Retinal pigment epithelial cell (primary cell): ENCODE measurements around the gene SLC44A1.

Source experiments
- DNase-seq: peaks from one replicate; pipeline ENCODE4 v3.0.0-alpha.2; 2010; ENCODE audit warnings: low read depth
- H3K4me3 ChIP-seq: 2 replicates; pipeline ENCODE4 v1.5.1; 2011; ENCODE audit warnings: mild to moderate bottlenecking, low read length, control low read depth, moderate library complexity
- CTCF ChIP-seq: conservative IDR thresholded peaks from 2 replicates; pipeline ENCODE4 v1.5.1; 2011; ENCODE audit warnings: low read depth, low read length, control low read depth, inconsistent platforms

The SLC44A1 gene

GRCh38 chr9:105403552-105404248 lies 159.2 kb downstream of the SLC44A1 start:
- H3K4me3 ChIP-seq, result no peak overlapping the region
- no peak for DNase-seq
- no peak for TF ChIP-seq CTCF

GRCh38 chr9:105405514-105406131 lies 161.2 kb downstream of the SLC44A1 start:
- DNase-seq, result no peak
- TF ChIP-seq CTCF, result no peak

GRCh38 chr9:105406369-105406768 lies 161.9 kb downstream of the SLC44A1 start:
- TF ChIP-seq CTCF, result no peak
- no peak for DNase-seq
- no peak overlapping the region for H3K4me3 ChIP-seq

More at GRCh38 chr9:105405514-105406131, 161.2 kb downstream of the SLC44A1 start:
- H3K4me3 ChIP-seq, result no peak overlapping the region

- H3K4me3 ChIP-seq, result no peak overlapping the region
- peak; percentile 65 for TF ChIP-seq CTCF
- DNase-seq, result peak; percentile 48
Observed at GRCh38 chr9:105413525-105413924, 169.1 kb downstream of the SLC44A1 start.

- no peak for DNase-seq
- TF ChIP-seq CTCF, result peak; percentile 77
Observed at GRCh38 chr9:105414947-105415661, 170.7 kb downstream of the SLC44A1 start.

GRCh38 chr9:105415662-105415980 lies 171.2 kb downstream of the SLC44A1 start:
- no peak for TF ChIP-seq CTCF
- no peak for DNase-seq
- no peak overlapping the region for H3K4me3 ChIP-seq

More at GRCh38 chr9:105414947-105415661, 170.7 kb downstream of the SLC44A1 start:
- H3K4me3 ChIP-seq, result no peak overlapping the region
